T-helper 1 cell (primary cell): ENCODE measurements around the gene AGK.
A peak's percentile ranks its signal among the peaks of the same experiment; 100 is the strongest.
"Not testable (repeated sequence)": the region's sequence is repeated elsewhere in the genome, so short reads cannot be mapped to it uniquely, and the experiment has no call there.

ENCODE experiments used
- DNase-seq, 5 donors: peaks; one replicate each; pipeline ENCODE4 v3.0.0-alpha.2; 2012 to 2020

The AGK gene

DNA sequence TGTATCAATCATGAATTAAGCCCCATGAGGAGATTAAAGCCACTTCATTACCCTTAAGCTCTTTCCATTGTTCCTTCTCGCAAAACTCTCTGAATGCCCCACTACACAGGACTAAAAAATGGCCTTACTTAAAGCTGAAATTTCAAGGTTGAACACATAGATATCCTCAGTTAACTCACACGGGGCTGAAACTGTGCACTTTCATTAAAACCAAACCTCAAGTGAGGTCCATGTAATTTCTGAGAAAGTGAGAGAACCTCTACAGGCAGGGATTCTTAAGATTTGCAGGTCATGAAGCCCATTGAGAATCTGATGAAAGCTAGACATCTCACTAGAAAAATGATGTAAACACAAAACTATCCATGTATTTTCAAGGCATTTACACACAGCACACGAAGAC is 134.9 kb downstream of the AGK start:
- DNase-seq = no peak

DNA sequence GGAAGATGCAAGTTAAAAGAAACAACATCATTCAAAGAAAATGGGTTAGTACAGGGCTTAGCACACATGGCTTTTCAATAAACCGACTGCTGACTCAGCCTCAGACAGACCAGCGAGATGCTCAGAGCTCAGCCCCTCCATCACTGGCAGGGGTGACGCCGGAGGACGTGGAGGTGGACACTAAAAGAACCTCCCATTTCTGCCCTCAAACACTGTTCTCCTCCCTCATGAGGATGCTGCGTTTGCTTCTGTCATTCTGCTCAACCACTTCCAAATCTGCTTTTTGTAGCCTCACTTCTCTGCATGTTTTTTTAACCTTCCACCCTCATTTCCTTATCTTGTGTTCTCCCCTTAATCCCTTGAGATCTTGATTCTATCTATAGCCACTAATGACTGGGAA is 135.5 kb downstream of the AGK start:
- DNase-seq = no peak

DNA sequence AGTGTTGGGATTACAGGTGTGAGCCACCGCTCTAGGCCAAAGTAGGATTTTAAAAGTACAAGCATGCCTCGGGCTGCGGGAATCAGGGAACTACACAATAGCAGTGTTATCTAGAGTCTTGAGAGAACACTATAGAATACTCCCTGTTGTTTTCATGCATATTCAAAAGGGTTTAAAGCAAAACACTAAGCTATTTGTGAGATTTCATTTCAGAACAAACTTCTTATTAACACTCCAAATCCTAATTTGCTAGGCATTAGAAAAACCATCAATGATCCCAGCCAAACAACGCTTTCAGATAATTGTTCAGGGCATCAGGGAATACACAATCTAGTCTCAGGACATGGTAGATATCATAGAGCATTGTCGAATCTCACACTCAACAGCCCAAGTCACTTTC is 136.8 kb downstream of the AGK start:
- no peak for DNase-seq

DNA sequence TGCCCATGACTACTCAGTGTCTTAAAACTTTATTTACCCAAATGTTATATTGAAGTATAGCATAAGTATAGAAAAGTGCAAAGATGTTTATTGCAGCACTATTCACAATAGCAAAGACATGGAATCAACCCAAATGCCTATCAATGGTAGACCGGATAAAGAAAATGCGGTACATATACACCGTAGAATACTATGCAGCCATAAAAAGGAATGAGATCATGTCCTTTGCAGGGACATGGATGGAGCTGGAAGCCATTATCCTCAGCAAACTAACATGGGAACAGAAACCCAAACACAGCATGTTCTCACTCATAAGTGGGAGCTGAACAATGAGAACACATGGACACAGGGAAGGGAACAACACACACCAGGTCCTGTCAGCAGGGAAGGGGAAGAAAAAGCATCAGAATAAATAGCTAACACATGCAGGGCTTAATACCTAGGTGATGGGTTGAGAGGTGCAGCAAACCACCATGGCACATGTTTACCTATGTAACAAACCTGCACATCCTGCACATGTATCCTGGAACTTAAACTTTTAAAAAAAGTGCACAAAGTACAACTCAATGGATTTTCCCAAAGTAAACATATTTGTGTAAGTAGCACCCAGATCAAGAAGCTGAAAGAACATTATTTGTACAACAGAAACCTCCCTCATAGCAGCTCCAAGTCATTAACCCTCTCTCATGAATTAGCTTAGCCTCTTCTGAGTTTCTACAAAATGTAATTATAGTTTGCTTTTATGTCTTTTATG is 138.0 kb downstream of the AGK start:
- DNase-seq = not testable (repeated sequence)

DNA sequence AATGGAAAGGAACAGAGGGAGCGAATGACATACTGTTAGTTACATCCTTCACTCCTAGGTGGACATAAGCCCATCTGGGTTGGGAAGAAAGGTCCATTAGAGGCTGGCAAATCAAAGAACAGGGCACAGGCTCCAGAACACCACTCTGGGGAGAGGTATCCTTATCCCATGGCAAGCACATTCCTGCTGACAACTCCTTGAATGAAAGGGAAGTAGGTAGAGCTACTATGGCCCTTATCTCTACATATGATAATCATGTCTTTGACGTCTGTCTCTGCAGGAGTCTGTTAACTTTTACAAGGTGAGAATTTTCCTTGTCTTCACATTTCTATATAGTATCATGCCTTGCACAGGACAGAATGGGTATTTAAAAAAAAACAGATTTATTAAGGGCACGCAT is 140.3 kb downstream of the AGK start:
- DNase-seq = no peak

DNA sequence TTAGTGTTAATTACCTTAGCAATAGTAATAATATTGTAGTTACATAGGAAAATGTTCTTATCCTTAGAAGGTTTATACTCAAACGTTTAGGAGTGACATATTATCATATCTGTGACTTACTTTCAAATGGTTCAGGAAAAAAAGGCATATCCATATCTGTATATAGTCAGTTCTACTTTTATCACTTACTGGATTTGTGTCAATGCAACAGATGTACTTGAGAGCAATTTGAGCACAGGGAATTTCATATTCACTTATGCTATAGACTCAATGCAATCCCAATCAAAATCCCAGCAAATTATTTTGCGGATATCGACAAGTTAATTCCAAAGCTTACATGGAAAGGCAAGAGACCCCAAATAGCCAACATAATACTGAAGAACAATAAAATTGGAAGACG is 140.8 kb downstream of the AGK start:
- no peak for DNase-seq

DNA sequence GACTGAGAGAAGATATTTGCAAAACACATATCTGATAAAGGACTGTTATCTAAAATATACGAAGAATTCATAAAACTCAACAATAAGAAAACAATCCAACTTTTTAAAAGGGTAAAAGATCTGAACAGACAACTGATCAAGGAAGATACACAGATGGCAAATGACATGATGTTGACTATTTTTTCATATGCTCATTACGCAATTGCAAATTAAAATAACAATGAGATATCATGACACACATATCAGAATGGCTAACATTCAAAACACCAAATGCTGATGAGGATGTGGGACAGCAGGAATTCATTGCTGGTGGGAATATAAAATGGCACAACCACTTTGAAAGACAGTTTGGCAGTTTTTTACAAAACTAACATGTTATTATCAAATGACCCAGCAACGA is 141.9 kb downstream of the AGK start:
- no peak for DNase-seq

DNA sequence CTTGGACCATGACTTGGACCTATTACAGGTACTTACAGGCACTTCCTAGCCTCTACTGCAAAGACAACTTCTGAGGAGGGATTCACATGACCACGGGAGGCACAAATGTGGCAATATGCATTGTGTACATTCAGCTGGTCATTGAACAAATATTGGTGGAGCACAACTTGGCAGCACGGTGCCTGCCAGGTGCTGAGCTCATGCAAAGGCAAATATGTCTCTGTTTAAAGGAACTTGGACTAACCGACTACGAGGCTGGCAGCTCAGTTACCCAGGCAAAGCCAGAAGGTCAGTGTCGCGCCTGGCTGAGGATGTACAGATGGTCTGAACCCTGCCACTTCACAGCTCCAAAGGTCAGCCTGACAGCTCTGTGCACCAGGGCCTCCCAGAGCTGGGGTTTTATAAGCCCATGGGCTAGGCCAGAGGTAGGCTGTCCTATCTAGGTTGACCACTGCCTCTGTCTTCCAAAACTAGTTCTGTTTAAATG is 144.6 kb downstream of the AGK start:
- no peak for DNase-seq

DNA sequence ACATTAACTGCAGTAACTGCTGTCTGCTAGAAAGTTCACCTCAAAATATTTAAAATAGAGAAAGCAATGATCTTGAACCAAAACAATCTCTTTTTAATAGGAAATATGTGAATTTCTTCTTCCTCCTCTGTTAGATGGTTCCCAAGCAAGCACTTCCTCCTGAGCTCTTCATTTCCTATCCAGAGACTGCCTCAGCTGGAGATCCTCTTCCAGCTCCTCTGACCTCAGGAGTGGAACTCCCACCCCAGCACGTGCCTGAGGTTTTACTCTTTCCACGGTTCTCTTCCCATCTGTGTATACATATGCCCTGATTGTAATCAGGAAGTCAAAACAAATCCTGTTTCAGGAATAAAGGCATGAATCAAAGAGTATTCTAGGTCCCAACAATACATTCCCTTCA is 145.1 kb downstream of the AGK start:
- no peak for DNase-seq

DNA sequence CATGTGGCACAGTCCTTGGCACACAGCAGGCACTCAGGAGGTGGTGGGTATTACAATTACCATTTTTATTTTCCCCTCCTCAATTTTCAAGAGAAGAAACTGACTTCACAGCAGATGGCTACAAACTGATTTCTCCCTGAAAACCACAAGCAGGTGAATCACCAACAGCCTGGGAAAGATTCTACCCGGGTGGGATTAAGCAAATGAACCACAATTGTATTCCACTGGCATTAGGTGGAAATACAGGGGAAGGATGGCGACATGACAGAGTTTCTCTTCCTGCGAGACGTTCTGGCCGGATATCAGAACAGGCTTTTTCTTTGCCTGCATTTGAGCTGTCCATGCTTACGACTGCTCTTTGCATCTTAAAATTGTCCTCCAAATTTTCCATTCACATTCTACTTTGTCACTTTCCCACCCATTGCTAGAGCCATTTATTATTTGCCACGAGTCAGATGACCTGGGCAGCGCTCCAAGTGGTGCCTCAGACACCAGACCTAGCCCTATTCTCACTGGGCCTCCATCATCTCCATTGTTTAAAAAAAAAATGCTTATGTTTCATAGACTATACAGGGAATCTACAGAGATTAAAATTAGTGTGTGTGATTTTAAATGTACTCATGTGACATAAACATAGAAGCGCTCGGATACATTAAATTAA is 146.1 kb downstream of the AGK start:
- no peak for DNase-seq

DNA sequence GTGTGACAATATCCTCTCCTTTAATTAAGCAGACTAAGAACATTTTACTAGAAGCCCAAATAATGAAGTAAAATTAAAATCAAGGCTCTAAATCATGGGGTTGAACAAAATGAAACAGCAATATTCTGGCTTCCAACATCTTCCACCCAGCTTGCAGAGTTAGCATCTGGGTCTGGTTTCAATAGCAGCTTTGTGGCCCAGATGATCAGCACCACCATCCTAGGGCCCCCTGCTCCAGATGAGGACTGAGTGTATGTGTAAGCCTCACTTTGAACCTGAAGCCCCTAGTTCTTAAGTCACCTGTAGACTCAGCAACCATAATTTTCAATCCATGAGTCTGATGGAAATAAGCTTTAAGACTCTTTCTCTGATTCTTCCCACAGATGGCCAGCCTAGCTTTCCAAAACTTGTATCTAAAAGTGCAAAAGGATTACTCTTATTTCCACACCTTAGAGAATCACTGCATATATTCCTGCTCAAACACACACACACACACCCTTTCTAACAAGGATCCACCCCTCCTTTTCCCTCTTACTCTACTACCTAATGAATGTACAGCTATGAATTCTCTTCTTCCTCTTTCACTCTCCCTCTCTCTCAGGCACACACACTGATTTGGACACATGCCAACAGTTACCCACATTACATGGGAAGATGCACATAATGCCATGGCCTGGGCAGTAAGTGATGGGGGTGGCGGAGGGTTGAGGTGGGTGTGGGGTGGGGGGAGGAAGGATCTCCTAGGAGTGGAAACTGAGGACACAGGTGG is 147.2 kb downstream of the AGK start:
- no peak for DNase-seq

DNA sequence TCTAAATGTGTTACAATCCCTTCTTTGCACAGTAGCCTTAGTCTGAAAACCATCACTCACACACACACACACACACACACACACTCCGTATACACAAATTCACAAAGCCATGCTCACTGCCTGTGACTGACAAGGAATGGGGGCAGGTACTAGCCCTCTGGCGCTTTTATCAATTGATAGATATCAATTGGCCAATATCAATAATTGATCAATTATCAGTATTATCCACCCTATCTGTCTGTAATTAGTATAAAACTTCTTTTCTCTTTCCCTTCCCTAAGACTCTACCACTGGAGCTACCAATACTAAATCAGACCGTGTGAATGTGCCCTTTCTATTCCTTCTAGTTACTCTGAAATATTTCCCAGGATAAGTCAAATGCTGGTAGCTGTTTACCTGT is 148.7 kb downstream of the AGK start:
- DNase-seq = no peak

DNA sequence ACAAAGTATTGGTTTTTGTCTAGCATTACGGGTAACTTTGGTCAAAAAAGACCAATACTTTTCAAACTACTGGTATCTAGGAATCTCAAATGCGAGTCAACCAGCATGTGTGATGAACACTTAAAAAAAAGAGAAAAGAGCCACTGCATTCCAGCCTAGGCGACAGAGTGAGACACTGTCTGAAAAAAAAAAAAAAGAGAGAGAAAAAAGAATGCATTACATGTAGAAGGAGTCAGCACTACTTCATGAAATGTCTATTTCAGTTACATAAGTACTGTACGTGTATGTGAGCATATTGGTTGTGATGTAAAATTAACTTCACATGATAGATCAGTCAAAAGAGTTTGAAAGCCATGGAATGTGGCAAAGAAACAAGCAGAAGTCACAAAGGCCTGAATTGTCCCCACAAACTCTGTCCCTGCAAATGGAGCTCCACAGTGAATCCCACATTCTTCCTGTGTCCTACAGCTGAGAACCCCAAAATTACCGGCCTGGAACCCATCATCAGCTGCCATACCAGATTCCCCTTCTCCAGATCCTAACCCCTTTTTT is 149.2 kb downstream of the AGK start:
- no peak for DNase-seq

DNA sequence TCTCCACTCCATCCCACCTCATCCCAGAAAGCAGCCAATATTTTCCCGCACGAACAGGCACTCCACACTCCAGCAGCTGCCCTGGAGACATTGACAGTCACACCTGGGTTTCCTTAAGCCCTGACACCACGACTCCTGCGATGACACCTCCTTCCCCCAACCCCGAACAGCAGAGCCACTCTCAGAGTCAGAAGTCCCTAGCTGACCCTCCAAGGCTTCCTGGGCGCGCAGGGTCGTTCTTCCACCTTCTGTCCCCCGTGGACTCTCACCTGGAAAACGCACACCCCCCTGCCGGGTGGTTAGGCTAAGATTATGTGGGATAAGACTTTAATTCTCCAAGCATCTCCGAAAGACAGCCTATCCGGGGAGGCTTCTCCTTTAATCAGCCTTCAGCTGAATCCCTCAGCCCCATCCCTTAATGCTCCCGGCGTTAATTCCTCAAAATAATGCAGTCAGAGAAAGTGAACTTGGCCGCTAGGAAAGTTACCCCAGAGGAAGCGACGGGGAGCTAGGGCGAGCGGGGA is 149.7 kb downstream of the AGK start:
- DNase-seq = peak in 2 of 5 donors; percentile 4 to 12

DNA sequence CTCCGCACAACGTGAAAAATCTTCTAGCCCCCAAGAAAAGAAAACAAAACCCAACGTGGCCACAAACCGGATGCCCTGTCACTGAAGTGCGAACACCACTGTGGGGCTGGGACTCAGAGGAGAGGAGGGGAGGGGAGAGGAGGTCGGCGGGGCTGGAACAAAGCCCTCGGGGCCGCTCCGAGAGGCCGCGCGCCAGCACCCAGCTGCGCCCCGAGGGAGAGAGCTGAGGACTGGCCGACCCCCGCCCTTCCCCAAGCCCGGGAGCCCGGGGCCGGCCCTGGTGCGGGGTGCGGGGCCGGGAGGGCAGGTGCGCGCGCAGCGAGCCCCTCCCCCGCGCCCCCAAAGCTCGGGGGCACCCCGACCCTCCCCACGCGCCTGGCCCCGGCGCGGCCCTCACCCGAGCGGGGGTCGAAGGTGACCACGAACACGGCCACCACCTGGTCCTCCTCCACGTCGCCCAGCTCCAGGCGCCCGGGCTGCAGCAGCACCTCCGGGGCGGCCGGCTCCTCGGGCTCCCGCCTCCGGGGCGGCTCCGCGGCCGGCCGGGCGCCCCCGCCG is 150.4 kb downstream of the AGK start:
- peak; percentile 56 to 74 (median 67) for DNase-seq

DNA sequence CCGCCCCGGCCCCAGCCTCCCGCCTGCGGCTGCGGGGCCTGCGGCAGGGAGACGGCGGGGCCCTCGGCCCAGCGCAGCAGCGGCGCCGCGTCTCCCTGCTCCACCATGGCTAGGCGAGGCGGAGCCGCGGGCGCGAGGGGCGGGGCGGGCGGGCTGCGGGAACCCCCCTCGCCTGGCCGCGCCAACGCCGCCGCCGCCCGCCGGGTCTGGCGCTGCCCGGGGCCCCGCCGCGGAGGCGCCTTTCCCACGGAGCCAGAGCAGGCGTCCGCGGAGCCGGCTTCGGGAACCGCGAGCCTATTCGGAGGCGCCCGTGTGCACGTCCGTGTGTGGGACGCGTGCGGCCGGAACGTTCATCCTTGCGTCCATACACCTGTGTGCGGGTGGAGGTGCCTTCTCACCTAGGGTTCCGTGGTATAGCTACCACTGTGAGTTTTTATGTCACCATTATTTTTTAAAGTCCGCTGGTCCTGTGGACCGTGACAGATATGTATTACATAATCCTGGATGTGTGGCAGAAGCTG is 150.9 kb downstream of the AGK start, which contains the start of gene DENND11:
Gene DENND11, minus strand, starts transcription at position 120 of the 521 bp plus-strand sequence. Its CDS starts 13 bp downstream, at position 107.
- DNase-seq = peak; percentile 35 to 68 (median 47)

DNA sequence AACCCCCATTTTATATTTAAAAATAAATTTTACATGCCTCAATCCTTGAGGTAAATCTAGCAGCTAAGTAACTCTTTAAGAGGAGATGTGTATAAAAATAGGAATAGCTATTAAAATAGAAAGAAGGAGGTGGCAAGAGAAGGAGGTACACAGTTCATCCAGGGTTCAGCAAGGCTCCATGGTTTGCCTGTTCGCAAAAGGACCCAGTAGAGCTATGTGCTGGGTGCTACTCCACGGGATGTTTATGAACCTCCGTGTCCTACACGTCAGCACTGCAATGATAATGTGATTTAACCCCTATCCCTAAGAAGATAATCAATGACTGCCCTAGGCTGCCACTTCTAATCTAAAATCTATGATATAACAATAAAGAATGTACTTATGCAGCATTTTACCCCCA is 151.7 kb downstream of the AGK start:
- DNase-seq = no peak

DNA sequence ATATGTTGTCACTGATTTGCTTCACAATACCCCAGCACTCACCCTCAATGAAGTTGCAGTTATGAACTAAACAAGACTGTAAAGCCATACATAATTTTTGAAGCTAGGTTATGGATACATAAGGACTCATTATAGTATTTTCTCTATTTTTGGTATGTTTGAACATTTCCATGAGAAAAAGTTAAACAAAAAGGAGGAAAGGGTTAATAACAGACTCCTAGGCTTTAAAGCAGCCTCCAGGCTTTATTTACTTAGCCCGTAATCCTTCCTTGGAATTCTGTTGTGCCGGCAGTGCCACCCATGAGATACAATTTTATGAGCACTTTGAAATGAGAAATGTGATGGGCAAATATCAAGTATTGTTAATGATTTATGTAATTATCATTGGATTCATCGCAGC is 152.9 kb downstream of the AGK start:
- DNase-seq = no peak

DNA sequence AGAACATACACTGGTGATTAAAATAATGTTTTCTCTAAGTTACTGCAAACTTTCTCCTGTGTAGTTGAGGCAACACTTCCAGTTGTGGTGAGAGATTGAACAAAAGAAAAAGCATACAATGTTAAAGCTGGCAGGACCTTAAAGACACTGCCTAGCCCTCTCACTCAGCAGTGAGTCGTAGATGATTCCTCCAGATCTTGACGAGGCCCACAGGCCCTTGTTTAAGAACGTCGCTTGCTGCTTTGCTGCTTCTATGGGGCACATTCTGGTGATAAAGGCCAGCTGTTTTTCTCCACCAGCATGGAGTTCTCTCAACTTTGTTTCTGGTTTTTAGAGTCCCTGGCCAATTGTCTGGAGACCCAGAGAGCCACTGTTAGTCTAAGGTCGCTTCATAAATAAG is 153.5 kb downstream of the AGK start:
- DNase-seq = no peak
